Mesangial cell (primary cell): ENCODE data around the gene PLXDC2. TPM values are rescaled to one million over a fixed set of nuclear protein-coding genes. Genes with fewer than 3 reads are reported as not detected.

ENCODE experiments used
- total RNA-seq: library from RNA; depleted of rRNA; stranded (reverse); fragments of >200 nt; gene quantifications from 2 replicates; pipeline ENCODE4 v1.2.3, GENCODE V29; 2015

The PLXDC2 gene
- total RNA-seq: 4.1 and 30.4 TPM in 2 replicates

DNA sequence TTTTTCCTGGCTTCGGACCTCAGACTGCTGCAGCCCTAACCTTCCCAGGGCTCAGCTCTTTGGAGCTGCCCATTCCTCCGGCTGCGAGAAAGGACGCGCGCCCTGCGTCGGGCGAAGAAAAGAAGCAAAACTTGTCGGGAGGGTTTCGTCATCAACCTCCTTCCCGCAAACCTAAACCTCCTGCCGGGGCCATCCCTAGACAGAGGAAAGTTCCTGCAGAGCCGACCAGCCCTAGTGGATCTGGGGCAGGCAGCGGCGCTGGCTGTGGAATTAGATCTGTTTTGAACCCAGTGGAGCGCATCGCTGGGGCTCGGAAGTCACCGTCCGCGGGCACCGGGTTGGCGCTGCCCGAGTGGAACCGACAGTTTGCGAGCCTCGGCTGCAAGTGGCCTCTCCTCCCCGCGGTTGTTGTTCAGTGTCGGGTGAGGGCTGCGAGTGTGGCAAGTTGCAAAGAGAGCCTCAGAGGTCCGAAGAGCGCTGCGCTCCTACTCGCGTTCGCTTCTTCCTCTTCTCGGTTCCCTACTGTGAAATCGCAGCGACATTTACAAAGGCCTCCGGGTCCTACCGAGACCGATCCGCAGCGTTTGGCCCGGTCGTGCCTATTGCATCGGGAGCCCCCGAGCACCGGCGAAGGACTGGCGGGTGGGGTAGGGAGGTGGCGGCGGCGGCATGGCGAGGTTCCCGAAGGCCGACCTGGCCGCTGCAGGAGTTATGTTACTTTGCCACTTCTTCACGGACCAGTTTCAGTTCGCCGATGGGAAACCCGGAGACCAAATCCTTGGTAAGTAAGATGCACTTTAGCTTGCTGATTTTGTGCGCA is at the start of gene PLXDC2:
PLXDC2 (plus strand) TSS at position 22 of the 820 bp plus-strand sequence.

